GM10266 (cell line): Measurements from ENCODE around the gene IRX4.

Source experiments
- DNase-seq: peaks from one replicate; pipeline ENCODE4 v3.0.0; 2012; ENCODE audit errors: extremely low spot score
- TF ChIP-seq, protein P1 (sequence below): IDR thresholded peaks from 2 replicates; pipeline ENCODE4 v1.5.1; 2012; ENCODE audit warnings: mild to moderate bottlenecking, low read depth; ENCODE audit not compliant: control insufficient read depth, insufficient read depth; ENCODE audit errors: missing control alignments

The IRX4 gene

DNA sequence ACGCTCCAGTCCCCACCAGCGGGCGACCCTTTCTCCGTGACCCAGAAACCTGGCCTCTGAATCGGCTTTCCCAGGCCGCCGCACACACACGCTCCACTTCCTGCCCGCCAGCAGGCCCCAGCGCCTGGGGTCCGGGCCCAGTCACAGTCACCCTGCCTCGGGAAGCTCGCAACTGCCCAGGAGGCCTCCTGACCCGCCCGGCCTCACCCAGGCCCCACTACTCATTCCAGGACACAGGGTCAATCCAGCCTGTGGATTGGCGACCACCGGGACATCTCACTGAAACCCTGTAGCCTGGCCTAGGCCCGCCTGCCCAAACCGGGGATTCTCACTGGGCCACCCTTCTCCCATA lies 2.7 kb upstream of the IRX4 start:
- DNase-seq = peak; percentile 43
- TF ChIP-seq, protein P1, sequence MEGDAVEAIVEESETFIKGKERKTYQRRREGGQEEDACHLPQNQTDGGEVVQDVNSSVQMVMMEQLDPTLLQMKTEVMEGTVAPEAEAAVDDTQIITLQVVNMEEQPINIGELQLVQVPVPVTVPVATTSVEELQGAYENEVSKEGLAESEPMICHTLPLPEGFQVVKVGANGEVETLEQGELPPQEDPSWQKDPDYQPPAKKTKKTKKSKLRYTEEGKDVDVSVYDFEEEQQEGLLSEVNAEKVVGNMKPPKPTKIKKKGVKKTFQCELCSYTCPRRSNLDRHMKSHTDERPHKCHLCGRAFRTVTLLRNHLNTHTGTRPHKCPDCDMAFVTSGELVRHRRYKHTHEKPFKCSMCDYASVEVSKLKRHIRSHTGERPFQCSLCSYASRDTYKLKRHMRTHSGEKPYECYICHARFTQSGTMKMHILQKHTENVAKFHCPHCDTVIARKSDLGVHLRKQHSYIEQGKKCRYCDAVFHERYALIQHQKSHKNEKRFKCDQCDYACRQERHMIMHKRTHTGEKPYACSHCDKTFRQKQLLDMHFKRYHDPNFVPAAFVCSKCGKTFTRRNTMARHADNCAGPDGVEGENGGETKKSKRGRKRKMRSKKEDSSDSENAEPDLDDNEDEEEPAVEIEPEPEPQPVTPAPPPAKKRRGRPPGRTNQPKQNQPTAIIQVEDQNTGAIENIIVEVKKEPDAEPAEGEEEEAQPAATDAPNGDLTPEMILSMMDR = no peak

DNA sequence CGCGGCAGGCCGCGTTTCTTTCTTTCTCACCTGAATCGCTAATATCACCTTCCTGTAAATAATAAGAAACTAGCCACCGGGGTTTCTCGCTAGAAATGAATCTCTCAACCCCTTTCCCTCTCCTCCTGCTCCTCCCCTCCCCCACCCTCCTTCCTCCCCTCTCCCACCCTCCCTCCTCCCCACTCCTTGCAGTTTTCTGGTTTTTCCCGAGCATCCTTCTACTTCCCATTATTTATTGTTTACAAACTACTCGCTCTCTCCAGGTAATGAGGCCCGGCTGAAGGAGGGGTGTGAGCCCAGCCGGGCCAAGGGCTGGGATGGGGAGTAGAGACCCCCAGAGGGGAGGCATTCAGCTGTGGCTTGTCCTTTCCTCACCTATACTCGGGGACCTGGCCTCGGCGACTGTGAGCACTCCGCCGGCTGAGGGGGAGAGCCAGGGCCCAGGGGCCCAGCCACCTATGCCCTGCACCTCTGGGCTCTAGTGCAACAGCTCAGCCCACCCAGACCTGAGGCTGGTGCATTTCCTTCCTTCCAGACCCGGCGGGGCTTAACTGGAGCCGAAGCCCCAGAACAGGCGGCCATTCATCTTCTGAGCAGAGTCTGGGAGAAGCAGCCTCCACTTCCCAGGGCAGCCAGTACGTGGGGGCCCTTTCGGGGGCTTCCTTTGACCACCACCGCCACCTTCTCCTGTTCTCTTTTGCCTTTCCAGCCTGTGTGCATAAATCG lies 2.1 kb upstream of the IRX4 start:
- TF ChIP-seq, protein P1 = no peak
- peak; percentile 40 for DNase-seq

DNA sequence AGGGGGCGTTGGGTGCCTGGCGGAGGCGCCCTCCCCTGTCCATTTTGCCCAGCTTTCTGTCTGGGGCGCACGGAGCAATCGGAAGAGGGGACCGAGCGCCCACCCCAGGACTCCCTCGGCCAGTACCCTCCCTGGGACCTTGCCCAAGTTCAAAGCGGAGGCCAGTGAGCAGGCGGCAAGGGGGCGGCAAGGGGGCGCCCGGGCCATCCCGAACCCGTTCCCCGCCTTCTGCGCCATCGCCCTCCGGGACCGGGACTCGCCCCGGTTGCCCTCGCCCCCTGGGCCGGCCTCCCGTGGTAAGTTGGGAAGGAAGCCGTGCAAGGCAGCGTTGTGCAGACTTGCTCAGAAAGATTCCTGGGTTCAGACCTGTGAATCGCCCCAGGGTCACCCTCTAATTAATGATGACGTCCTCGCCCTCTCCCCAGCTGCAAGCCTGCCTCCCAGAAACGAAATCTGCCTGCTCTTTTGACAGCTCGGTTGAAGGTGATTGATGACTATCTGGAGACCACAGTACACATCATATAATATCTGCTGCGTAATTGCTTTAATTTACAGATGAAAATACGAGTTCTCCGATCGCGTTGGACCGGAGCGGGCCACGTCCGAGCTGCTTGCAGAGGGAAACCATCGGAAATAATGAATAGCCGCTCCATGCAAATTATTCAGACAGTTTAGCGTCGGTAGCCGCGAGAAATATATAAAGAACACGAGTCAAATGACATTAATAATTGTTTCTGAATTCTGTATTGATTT lies 1.4 kb upstream of the IRX4 start:
- TF ChIP-seq, protein P1 = no peak
- DNase-seq = peak; percentile 53

DNA sequence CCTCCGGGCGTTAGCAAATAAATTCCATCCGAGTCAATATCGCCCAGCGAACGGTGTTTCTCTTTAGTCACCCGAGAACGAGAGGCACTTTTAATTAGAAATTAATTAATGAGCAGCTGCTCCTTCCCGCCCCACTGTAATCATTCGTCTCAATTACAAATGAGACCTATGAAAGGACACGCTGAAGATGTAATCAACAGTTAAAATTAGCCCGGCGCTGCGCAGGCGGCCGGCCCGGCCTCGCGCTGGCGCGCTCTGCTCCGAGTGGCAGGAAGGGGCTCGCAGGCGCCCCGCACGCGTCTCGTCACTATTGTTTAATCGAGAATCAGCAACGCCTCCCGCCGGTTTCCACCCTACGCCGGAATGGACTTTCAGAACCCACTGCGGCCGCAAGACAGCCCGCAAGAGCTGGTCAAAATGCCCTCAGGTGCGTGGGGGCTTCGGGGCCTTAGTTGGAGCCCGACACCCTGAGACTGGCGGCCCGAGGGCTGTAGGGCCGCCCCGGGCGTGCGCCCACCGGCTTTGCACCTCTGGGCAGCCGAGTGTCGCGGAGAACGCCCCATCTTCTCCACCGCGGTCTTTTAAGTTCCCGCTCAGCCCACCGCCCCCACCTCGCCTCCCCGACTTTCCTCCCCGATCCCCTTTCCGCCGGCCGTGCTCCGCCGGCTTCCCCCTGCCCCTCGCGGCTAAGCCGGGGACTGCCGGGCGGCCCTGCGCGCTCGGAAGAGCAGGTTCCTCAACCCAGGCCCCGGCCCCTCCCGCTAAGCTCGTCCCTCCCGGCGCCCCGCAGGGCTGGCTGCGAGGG lies 597 bp upstream of the IRX4 start:
- DNase-seq = peak; percentile 64
- TF ChIP-seq, protein P1 = no peak

DNA sequence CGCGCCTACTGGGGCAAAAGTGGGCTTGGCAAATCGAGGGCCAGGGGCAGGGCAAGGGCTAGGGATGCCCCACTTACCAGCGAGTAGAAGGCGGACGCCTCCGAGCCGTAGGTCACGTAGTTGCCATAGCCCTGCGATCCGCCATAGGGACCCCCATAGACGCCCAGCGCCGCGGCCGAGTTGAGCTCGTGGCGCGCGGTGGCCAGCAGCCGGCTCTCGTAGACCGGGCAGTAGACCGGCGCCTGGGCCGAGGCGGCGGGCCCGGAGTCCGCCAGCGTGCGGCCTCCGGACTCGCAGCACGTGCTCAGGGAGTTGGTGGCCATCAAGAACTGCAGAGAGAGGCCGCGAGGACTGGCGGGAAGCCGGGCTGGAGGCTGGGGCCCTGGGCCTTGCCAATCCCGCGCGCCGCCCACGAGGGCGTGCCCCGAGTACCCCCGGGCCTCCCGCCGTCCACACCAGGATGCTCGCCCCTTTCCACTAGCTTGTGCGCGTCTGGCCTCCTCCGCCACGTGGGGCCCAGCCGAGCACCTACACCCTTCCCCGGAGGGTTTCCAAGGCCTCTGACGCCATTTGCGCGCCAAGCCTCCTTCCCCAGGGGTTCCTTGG lies 891 bp downstream of the IRX4 start:
- peak; percentile 35 for DNase-seq
- TF ChIP-seq, protein P1 = no peak

DNA sequence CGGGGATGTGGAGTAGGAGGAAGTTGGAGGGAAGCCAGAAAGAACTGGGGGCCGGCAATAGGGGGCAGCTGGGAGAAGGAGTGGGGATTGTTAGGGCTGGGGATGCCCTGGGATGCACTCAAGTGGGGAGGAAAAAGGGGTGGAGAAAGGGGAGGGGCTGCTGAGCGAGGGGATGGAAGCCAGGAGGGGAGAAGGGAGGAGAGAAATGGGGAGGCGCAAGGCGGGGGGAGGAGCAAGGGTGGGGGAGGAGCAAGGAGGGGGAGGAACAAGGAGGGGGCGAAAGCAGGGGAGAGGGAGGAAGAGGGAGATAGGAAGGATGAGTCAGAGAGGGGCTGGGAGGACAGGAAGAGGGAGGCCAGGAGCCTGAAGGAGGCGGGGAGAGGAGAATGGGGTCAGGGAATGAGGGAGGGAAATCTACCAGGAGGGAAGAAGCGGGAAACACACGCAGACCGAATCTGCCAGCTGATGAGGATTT lies 1.6 kb downstream of the IRX4 start:
- TF ChIP-seq, protein P1 = no peak
- DNase-seq = peak; percentile 26
